ENCODE measurements around the gene FAM110A.

- TF ChIP-seq TARDBP (IDR thresholded peaks at IDR 0.05) (no peak), FOXK2 (IDR thresholded peaks at IDR 0.05) (no peak), FOXM1 (IDR thresholded peaks at IDR 0.05; ENCODE audit: borderline replicate concordance) (no peak), SUZ12 (IDR thresholded peaks at IDR 0.05) (no peak), ZNF384 (IDR thresholded peaks at IDR 0.05) (no peak), ELF4 (IDR thresholded peaks at IDR 0.05) (no peak), SP1 (IDR thresholded peaks at IDR 0.05) (no peak), PKNOX1 (IDR thresholded peaks at IDR 0.05) (no peak), BHLHE40 (IDR thresholded peaks at IDR 0.05; ENCODE audit: borderline replicate concordance) (no peak), ARNT (IDR thresholded peaks at IDR 0.05) (no peak), CTBP1 (IDR thresholded peaks at IDR 0.05; ENCODE audit: borderline replicate concordance) (no peak), HDGF (IDR thresholded peaks at IDR 0.05; ENCODE audit: borderline replicate concordance) (no peak)
Observed at GRCh38 chr20:818001-818664, 15.4 kb upstream of the FAM110A start.

Data from HEK293T (cell line).